GM18907 (cell line): ENCODE data around the gene BMPER.

ENCODE experiments used
- ATAC-seq: cut with Tn5 transposase; IDR thresholded peaks from one replicate; pipeline ENCODE4 v1.9.1; 2021; ENCODE audit warnings: mild to moderate bottlenecking, moderate library complexity; ENCODE audit not compliant: unreplicated experiment

Gene BMPER

DNA sequence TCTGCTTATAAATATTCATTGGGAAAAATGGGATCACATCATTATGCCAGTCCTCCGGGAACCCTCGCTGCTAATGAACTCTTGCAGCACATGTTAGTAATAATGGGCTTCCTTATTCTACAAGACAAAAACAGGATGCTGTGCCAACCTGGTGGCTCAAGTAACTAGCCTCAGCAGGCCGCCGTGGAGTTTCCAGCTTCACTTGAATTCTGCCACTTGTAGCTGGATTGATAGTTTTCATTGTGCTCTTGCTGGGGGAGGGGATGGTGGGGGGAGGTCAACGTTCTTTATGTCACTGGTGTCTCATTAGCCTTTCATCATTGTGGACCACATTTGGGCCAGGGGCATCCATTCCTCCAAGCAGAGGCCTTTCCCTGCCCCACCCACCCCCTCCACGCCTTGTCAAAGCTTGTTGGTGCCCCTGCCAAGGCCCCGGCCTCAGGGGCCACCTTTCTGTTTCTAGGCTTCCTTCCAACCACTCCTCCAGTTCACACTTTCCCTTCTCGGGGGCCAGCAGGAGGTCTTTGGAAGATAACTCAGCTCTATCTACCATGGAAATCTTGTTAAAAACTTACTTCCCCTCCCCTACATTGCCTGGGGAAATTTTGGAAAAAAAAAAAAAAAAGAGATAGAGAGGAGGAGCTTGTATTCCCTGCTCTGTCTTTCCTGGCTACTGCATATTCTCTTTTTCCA lies 153.9 kb downstream of the BMPER start:
- no peak for ATAC-seq

DNA sequence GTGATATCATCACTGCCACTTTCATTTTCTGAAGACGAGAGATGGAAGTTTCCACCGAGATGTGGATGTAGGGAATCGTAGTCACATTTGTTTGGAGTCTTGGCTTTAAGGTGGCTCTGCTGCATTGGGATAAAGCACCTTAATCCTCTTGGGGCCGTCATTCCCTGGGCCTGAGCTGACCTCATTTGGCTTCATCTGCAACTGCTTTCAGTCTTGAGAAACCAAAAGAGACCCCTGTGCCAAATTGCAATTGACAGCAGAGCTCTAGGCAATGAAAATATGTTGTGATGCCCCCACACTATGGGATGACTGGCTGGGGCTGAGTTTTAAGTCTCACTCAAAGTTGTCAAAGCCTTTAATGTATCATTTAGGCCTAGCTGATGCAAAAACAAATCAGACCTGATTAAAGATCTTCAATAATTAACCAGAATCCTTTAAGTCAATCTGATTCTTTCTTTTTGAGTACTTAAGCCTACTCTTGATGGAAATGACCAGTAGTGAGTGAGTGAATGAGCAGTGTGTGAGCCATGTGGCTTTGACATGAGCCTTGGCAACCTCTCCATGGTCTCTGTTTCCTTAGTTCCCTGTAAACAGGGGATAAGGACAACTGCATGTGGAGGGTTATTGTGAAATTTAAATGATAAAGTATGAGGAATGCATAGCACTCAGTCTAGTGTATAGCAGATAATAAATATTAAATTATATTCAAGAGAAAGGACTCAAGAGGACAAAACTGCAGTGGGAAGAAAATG lies 155.0 kb downstream of the BMPER start:
- no peak for ATAC-seq

DNA sequence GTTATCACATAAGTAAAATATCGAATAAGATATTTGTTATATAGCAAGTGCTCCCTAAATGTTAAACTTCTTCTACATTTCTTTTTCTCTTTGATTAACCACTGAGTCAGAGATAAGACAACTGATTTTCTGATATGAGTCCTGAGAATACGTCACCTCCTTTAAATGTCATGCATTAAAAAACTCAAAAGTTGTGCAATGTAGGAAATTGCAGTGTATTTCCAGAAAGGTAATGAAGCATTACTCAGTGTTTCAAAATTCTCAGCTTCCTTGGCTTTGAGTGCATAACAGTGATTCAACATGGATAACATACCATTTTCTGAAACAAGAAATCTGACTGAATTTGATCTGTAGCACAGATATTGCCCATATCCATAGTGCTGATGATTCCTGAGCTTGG lies 155.8 kb downstream of the BMPER start:
- ATAC-seq = no peak

DNA sequence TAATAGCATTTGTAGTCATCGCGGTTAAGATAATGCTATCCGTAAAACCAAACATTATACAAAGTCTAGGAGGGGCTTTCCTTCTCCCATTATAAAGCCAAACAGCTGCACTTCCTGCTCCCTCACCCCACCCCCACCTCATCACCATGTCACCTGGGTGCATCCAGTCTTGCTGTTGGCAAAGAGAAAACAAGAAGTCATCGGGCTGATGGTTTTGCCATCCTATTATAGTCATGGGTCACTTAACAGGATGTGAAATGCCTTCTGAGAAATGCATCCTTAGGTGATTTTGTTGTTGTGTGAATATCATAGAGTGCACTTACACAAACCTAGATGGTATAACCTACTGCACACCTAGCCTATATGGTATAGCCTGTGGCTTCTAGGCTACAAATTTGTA lies 157.0 kb downstream of the BMPER start:
- ATAC-seq = no peak

DNA sequence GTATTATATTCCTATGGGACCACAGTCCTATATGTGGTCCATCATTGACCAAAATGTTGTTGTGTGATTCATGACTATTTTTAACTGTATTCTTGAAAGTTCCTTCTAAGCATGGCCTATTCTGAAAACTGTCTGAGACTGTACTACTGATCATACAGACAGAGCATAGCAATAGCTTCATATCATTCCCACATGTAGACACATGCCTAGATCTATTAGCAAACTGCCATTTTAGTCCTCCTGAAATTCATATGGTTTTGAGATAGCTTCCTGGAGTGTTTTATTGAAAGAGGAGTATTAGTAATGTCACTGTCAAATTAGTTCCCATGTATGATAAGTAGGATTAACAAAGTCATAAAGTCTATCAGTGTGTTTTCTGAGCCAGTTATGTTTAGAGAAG lies 157.5 kb downstream of the BMPER start:
- ATAC-seq = no peak

DNA sequence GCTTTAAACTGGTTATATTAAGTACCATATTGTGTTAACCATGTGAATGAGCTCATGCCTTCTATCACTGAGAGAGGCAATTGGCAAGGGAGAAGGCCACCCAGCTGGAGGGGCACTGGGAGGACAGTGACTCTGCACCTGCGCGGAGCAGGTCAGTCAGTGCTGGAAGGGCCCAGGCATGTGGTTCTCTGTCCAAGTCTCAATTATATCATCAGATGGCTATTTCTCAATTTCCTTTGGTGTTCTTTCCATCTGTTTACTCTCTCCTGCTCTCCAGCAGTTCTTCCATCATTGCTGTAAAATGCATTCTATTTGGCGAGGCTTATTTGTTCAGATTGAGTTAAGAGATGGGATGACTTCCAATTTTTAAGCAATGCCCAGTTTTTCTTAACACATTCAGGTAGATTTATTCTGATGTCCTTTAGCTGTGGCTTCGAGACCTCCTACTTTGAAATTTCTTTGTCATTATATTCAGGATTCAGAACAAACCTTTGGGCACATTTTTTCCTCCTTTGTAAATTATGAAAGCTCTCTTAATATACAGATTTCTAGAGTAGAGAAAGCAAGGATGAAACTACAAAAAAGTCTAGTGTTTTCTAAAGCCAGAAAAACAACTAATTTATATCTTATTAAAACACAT lies 159.3 kb downstream of the BMPER start:
- no peak for ATAC-seq

DNA sequence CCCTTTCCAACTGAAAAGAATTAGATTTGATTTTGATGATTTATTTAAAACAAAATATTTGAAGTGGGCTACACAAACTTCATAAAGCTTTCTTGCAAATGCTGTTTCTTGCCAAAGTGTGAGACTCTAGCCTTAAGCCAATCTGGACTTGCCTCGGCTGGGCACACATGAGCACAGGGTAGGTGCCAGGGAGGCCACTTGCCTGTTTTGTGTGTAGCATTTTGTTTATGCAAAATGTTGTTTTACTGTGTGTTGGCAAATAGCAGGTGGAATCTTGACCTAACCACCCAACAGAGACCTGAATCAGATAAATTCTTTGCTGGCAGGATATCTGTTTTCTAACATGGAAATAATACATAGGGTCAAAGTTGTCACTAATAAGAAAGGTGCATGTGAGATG lies 161.1 kb downstream of the BMPER start:
- ATAC-seq = no peak

DNA sequence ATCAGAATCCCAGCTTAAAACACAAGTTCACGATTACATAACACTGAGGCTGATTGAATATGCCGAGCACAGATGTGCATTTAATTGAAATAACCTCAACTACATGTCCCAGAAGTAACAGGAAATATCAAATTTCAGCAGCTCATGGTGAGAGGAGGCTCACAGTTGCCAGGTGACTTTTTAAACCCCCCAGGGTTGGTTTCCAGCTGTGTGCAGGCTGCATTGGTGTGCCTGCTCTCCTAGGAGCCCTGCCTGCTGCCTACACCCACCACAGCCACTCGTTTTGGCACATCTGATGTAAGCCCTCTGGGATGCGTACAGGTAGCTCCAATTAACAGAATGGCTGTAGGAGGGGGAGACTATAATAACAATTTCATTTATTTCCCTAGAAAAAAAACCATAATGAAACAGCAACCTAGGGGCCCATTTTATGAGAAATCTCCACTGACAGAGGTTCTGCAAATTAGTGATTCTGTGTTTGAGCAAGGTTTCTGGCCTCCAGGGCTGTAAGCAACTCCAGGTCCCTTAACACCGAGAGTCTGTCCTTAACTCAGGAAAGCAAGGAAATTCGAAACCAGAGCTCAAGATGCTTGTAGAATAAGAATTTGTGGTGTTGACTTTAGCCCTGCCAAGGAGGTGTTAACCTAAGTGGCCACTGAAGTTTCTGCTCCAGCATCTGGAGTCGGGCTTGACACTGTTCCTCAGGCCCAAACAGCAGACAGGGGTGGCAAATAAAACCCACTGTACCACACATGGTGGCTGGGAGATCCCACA lies 161.9 kb downstream of the BMPER start:
- ATAC-seq = no peak

DNA sequence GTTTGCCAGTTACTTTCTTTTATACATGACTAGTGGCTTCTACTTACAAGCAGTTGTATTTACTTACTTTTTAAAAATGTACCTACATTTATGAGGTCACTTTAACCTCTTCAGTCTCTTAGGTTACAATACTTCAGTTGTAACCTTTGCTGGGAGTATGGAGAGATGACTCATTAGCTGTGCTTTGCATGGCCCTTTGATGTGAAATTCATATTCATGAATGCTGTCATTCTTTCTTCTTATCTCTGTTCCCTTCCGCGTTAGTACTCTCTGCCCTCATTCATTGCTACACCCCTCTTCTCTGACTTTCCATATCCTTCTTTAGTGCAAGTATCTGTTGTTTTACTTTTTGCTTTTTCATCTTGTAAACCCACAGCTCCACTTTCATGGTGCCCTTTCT lies 164.3 kb downstream of the BMPER start:
- ATAC-seq = no peak

DNA sequence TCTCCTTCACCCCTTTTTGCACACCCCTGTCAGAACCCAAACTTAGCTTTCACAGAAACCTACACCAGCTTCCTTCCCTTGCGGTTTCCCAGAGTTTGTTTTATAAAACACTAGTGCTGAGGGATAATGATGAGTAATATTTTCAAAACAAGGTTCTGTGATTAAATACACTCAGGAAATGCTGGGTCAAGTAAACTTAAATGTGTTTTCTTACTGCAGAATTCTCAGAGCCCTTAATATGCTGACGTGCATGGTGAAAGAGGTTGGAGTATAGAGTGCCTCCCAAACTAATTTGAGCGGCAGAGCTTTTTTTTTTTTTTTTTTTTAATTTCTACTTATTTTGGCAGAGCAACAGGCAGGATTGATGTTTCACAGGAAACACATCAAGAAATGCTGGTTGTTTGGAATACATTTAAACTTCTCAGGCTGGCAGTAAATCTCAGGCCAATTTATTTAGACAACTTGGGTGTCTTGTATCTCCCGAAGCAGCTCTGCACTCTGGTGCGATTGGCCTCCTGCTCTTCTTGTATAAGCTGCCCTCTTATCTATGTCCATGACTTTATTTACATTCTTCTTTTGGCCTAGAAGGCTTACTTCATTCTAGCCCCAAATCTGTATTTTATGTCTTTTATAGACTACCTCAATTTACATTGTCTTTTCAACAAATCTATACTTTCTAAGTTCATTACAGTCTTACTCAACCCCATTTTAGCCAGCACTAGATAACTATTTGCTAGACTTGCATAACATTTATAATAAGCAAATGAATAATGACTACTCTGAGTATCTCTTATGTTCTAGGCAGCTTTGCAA lies 165.4 kb downstream of the BMPER start:
- no peak for ATAC-seq

DNA sequence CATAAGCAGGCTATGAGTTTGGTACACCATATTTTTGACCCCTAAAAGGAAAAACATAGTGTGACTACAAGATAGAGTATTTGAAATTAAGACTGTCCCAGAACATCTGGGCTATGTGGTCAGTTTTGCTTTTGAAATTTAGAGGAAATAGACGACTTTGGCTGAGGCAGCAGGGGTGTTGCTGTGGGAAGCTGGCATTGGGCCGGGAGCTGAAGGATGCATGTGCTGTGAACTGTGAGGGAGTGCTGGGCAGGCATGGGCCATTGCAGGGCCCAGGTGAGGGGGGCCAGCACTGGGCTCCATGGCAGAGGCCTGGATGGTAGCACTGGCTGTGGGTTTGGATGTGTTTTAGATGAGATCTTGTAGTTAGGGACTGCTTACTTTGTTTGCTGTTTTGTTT lies 168.3 kb downstream of the BMPER start:
- no peak for ATAC-seq

DNA sequence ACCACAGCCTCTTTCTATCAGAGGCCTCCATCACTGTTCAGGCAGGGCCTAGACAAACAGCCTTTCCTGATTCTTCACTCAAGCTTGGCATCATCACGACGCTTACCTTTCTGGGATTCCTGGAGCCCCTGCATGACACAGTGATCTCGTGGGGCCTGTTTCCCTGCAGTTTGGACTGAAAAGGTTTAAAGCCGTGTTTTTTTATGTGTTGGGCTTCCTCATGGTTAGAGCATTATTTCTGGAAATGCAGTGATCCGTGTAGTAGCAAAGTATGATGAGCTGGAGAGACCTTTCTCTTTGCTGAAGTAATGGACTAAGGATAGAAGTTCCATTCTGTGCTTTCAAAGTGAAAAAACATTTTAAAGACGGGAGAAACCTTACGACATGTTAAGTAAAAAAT lies 169.1 kb downstream of the BMPER start:
- ATAC-seq = no peak

DNA sequence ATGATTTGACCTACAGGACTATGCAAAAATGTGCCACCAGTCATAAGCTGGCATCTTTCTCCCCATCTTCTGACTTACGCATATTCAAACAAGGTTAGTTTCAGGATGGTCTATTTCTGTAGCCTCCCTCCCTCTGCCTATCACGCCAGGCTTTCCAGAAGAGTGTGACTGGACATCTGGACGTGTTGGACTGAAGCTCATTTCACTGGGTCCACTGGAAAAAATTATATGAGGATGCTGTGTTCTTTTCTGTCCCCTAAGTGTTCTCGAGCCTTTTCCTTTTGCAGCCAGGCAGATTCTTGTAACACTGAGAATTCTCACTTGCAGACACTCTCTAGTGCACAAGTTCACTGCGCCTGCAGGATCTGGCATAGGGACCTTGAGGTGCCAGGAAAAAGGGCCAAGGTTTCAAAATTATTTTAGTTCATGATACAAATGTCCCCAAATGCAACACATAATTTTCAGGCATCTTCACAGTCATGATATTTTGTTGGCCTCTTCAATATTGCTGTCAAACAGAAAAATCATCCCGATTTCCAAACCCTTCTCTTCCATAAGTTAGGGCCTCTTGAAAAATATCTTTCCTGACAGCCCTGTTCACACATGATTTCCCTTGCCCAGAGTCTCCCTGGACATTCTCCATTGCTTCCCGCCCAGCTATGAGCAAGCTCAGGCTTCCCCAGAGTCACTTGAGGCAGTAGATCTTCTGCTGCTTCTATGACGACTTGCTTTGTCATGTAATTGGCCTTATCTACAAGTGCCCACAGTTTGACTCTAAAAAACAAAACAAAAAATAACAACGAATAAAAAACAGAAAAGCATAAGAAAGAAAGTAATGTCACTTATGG lies 170.4 kb downstream of the BMPER start:
- no peak for ATAC-seq

DNA sequence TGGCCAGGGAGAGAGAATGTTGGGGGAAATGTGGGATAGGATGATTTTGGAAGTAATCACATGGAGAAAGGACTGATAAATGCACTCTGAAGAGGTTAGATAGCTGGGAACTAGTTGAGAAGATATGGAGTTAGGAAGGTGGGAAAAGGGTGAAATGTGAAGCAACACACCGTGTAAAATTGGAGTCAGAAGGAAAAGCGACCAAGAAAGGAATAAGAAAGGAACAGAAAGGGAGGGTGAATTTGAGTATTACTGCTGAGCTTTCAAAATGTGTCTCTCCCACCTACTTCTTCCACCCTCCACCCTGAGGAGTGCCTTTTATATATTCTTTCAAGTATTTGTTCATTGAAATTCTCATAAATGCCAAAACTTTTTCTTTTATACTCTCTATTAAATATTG lies 171.8 kb downstream of the BMPER start:
- no peak for ATAC-seq

DNA sequence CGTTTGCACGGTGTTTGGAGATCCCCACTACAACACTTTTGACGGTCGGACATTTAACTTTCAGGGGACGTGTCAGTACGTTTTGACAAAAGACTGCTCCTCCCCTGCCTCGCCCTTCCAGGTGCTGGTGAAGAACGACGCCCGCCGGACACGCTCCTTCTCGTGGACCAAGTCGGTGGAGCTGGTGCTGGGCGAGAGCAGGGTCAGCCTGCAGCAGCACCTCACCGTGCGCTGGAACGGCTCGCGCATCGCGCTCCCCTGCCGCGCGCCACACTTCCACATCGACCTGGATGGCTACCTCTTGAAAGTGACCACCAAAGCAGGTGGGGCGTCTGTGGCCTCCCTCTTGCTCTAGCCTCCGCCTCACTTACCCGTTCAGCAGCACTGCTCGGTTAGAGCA lies 173.5 kb downstream of the BMPER start:
- ATAC-seq = no peak

DNA sequence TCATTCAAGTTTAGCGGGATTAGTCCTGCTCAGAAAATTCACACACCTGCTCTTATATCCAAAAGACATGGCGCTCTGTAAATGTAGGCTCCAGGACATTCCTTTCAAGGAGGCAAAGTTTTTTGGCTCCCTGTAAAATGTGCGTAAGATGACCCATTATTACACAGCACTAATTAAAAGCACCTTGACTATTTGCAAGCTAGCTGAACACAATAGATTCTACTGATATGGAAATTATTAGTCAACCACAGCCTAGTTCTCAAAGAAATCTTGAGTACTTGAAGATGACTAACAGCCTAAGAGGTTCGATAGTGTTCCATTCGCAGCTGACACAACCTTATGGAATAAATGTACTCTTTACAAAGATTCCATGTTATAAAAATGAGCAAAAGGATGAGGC lies 175.2 kb downstream of the BMPER start:
- no peak for ATAC-seq

DNA sequence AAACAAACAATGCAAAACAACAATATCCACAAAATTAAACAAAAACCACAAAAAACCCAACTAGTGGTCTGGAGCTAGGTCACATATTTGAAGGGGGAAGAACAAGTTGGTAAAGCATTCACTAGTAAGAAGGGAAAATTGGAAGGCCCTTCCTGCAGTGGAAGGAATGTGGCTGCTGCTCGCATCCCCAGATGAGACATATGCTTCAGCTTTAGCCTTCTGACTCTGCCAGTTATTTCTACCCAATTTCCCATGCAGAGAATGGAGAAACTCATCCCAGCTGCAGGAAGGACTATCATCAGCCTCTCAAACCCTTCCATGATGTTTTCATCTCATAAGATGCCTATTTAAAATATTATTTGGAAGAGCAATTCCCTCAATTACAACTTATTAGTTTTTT lies 176.6 kb downstream of the BMPER start:
- no peak for ATAC-seq

DNA sequence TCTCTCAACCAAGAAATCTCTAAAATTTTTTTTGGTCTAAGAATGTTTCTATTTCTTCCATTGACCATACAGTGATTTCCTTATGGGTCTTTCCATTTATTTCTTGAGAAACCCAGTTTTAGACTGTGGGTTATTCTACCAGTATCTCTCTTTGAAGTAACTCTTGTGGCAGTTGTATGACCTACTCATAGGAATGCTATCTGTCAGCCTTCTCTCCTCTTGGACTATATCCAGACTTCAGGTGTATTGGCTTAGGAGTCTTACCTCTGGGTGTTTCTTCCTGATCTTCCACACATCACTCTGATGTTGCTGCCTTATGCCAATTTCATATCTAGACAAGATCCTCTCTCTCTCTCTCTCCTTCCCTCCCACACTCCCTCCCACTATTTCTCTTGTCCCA lies 178.1 kb downstream of the BMPER start:
- ATAC-seq = no peak

DNA sequence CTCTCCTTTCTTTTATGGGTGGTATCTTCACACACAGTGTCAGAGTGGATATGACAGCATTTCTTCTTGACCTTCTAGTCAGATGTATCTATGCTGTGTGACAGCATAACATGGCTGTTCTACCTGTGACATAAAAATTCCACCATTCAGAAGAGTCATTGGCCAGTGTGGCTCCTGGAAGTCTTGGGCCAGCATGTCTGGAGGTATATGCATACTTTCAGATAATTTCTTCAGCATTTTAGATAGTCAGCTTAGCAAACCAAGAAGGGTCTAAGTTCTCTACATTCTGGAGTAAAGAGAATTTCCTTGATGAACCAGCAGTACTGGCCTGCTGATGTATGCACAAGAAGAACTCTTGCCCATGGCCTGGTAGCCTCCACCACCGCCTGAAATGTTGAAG lies 179.3 kb downstream of the BMPER start:
- no peak for ATAC-seq

DNA sequence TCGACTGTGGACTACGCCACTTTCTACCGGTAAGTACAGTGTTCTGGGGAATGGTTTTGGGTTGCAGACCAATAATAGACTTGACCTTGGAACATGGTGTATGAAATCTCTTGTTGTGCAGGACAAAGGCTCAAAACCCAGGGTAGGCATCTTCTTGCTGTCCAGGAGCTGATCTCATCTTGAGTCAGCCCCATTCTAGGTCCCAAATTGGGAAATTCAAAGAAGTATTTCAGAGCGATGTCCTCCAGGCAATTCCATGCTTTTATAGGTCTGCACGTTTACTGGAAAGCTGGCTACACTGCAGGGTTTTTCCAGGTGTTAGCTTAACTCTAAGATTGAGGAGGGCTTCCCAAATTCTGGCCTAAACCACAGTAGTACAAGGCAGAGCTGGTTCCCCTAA lies 180.7 kb downstream of the BMPER start:
- no peak for ATAC-seq
